NCI-H2107 treated with DMSO at 0.1 percent for 48 hours (cell line): Measurements from ENCODE around the gene TMEM223.
"Not testable (repeated sequence)": the region's sequence is repeated elsewhere in the genome, so short reads cannot be mapped to it uniquely, and the experiment has no call there.

ENCODE experiments used
- DNase-seq: peaks from one replicate; lab custom pipeline; 2025; ENCODE audit not compliant: unreplicated experiment; lab: John Stamatoyannopoulos, UW

TMEM223 gene

GRCh38 chr11:62755086-62755615 is 36.7 kb downstream of the TMEM223 start:
- no peak for DNase-seq

DNA sequence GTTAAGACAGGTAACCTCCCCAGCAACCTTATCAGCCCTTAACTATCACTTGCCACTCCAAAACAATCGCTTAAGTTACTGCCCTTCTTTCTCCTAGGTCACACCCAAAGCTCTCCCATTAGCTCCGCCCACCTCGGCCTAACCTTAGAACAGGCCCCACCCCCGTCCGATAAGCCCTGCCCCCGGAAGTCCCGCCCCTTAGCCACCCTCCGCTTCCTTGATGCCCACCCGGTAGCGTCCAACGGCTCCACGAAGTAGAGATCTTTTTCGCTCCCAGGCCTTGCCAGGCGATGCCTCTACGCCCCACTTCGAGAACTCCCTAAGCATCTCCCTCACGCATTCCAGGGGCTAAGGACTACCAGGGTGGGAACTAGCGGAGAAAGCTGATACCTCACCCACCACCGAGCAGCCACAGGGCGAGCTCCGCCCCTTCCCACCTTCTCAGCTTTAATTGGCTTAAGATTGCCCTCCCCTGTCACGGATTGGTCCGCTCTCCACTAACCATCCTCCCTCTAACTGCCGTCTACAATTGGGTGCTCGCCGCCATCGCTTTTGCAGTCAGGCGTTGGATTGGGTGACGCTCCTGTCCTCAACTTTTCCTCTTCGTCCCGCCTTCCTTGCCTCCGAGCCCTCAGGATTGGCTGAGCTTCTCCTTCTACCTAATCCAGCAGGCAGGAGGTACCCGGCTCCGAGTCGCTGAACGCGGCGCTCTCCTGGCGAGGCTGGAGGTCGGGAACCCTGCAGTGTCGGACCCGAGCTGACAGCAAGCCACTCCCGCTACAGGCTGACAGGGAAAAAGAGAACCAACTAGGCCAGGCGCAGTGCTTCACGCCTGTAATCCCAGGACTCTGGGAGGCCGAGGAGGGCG is 37.8 kb downstream of the TMEM223 start, which contains the start of gene ZBTB3:
Gene ZBTB3, minus strand, starts transcription at position 425 of the 868 bp plus-strand sequence. CDS start 496 bp downstream, outside the sequence.
- peak; percentile 98 for DNase-seq

GRCh38 chr11:62752994-62753735 is 38.6 kb downstream of the TMEM223 start:
- DNase-seq: no peak

GRCh38 chr11:62752177-62752785 is 39.5 kb downstream of the TMEM223 start:
- DNase-seq: no peak

DNA sequence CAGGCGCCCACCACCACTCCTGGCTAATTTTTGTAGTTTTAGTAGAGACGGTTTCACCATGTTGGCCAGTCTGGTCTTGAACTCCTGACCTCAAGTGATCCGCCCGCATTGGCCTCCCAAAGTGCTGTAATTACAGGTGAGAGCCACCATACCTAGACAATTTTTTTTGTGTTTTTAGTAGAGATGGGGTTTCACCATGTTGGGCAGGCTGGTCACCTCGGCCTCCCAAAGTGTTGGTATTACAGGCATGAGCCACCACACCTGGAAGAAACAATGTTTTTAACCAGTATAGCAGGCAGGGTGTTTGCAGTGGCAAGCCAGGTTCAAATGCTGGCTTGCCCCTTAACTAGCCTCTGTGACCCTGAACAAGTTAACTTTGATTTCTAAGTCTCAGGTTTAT is 41.9 kb downstream of the TMEM223 start:
- DNase-seq: not testable (repeated sequence)

DNA sequence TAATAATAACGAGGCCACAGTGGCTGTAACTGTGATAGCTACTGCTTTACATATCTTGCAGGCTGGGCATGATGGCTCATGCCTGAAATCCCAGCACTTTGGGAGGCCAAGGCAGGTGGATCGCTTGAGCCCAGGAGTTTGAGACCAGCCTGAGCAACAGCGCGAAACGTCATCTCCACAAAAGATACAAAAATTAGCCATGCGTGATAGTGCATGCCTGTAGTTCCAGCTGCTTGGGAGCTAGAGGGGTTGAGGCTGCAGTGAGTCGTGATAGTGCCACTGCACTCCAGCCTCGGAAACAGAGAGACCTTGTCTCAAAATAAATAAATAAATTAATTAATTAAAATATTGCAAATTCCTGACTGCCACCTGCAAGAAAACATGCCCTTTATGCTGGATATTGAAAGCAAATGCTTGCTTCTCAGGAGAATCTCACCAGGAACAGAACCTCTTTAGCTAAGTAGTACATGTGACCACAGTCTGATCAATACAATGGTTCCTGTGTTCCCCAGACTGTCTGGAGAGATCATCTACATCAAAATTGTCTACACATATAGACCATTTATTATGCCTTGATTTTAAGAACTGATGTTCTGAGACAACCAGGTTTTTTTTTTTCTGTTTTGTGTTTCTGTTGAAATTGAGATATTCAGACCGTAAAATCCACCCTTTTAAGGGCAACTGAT is 44.2 kb downstream of the TMEM223 start:
- DNase-seq: no peak
